Kidney glomerular epithelial cell (primary cell): Measurements from ENCODE around the gene TAF1A.
"Not testable (repeated sequence)": the region's sequence is repeated elsewhere in the genome, so short reads cannot be mapped to it uniquely, and the experiment has no call there.

ENCODE experiments used
- DNase-seq: peaks from one replicate; lab custom pipeline; 2025; lab: John Stamatoyannopoulos, UW

Gene TAF1A

DNA sequence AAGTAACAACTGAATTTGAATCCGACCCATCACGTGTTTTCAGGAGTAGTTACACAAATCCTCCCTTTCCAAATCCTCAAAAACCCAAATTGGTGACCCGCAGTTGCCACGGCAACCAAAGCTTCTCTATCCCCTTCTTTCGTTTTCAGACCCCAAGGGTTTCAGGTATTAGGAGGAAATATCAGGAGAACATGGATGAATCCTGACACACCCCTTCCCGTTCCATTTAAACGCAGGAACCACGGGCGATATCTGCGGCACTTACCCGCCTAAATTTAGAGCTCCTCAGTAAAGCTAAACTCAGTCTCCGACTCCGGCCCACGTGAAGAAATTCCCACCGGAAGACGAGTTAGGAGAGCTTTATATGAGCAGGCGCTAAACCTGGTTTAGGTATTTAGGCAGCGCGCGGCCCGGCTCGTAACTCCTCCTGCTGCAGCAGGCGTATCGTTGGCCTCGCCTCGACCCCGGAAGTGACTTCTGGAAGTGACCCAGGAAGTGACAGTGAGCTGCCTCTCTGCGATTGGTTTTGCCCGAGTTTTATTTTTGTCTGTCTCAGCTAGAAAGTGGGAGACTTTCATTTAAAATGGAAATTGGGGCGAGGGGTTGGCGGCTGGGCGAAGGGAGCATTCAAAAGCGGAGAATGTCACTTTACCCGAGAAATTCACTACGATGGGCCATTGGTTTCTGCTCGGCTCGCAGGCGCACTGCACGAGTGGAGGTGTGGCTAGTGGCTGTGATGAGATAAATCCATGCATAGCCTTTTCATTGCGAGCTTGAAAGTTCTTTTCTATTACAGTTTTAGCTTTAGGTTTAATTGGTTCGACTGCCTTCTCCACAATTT, at the start of gene TAF1A:
TSS of gene TAF1A (minus strand) at position 472 of the 841 bp plus-strand sequence.
- DNase-seq: peak; percentile 85

DNA sequence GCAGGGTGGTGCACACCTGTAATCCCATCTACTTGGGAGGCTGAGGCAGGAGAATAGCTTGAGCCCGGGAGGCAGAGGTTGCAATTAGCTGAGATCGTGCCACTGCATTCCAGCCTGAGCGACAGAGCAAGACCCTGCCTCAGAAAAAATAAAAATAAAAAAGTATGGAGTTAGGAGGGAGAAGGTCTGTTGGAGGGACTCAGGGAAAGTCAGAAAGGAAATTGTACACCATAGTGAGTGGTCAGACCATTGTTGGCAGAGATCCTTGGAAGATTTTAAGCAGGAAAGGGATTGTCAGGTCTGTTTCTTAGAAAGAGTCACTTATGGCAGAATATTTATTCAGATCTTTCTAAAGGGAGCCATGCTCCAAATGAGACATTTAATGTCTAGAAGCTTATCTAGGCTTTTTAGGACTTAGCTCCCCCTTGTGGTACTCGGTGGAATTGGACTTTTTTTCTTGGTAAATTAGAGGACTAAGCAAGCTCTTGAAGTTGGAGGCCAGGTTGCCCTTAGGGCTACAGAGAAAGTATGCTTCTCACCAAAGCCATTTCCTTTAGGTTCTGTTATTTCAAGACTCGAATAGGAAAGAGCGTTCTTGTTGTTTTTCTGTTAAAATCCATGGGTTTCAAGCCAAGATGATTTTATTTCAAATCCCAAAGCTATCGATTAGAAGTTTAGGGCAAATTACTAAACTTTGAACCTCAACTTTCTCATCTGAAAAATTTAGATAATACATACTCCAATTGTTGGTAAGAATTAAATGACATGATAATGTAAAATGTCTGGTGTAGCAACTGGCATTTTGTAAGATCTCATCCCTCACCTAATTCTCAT, 44.7 kb upstream of the TAF1A start:
- DNase-seq: peak; percentile 72

DNA sequence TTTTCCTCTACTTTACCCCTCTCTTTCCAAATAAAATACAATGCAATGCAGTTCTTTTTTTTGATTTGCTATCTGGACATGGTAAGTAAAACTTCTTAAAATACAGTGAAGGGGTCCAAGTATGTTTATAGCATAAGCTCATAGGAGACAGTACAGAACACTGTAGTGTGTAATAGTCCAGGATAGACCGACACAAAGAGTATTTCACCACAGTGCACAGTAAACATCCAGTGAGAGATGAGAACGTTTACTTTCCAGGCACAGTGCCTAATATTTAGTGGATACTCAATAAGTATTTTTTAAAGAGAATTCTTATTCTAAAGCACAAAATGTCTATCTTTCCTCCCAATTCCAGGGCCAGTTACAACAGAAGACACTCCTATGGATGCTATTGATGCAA, 43.0 kb upstream of the TAF1A start:
- DNase-seq: no peak

DNA sequence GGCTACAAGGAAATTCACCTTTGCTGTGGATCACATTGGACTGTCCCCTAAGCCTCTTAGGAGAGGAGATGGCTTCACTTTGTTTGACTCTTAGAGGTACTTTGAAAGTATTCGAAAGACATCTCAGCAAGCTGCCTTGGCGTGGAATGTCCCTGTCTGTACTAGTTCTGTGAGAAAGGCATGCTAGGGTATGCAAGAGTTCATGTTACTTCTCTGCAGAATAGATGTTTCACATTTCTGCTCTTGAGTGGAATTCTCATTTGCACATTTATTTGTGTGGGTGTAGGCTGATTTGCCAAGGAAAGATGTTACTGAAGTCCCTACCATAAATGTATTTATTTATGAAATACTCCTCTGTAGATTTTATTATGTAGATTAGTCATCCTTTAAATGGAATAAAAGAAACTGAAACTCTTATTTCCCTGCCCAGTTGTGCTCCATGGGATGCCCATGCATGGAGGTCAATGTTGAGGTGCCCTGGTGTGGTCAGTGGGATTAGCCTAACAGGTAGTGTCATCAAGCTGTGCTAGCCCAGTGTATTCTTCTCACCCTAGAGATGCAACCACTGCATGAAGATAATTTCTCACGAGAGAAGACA, 42.0 kb upstream of the TAF1A start:
- no peak for DNase-seq

GRCh38 chr1:222629921-222630535, 40.3 kb upstream of the TAF1A start:
- DNase-seq: no peak

DNA sequence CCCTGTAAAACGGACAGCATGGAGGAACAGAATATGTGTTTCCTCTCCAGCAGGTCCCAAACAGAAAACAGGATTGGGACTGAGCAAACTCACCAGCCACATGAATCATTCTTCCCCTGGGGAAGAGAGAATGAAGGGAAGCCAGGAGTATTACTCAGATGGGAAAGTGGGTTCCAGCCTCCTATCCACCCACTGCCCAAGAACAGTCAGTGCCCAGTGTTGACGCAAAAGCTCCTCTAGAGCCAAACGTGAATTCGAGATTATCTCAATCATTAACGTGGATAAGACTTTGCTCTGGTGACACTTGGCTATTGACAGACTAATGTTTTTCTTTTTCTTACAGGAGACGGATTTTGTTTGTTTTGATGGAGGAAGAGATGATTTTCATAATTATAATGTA, 37.5 kb upstream of the TAF1A start:
- no peak for DNase-seq

- no peak for DNase-seq
Observed at GRCh38 chr1:222624214-222624613, 34.5 kb upstream of the TAF1A start.

- DNase-seq: no peak
Observed at GRCh38 chr1:222623458-222623857, 33.7 kb upstream of the TAF1A start.

DNA sequence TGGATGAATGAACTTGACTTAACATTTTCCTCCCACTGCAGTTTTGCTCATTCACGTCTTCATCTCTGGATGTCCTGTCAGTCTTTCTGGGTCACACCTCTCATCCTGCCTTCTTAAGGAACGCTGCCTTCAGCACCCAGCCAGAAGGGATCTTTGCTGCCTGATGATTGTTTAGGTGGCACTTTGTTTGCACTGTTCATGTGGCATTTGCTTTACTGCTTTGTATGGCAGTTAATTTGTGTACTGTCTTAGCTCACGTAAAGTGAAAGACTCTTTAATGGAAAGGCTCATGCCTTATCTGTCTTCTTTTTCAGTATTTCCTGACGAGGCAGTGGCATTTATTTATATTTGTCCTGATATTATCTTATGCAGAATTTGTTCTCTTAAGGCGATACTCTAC, 33.0 kb upstream of the TAF1A start:
- no peak for DNase-seq

- no peak for DNase-seq
Observed at GRCh38 chr1:222620566-222620965, 30.8 kb upstream of the TAF1A start.

DNA sequence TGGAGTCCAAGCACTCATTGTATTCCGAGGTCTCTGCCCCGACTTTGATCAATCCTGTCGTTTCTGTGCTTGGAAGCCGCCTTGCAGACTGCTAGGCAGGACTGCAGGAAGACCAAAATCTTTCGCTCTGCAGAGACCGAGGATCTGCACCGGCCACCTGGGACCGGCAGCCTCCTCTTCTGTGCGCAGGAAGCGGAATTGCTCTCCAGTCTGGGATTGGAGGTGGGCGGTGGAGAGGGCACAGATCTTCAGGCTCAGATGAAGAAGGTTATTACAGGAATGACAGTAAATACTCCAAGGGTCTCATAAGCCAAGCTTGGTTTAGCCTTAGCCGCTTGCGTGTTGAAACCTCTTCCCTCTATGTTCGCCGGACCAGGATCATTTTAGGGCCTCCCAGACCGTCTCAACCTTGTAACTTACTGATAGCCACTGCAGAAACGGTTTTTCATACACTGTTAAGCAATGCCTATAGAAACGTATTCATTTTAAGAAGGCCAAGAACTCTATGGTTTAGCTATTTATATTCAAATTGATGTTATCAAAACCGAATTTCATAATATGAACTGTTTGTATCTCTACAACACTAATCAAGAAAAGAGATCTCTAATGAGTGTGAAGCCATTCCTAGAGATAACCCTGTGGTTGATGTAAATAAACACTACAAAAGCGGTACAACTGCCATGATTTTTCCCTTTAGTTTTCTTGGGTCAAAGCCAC, 29.3 kb upstream of the TAF1A start:
- DNase-seq: peak; percentile 29

- DNase-seq: peak; percentile 49
Observed at GRCh38 chr1:222618001-222618879, 28.5 kb upstream of the TAF1A start, which contains the start of gene MIA3. Gene MIA3 (plus strand): TSS chr1:222618097. CDS start chr1:222618111, 14 bp downstream.

DNA sequence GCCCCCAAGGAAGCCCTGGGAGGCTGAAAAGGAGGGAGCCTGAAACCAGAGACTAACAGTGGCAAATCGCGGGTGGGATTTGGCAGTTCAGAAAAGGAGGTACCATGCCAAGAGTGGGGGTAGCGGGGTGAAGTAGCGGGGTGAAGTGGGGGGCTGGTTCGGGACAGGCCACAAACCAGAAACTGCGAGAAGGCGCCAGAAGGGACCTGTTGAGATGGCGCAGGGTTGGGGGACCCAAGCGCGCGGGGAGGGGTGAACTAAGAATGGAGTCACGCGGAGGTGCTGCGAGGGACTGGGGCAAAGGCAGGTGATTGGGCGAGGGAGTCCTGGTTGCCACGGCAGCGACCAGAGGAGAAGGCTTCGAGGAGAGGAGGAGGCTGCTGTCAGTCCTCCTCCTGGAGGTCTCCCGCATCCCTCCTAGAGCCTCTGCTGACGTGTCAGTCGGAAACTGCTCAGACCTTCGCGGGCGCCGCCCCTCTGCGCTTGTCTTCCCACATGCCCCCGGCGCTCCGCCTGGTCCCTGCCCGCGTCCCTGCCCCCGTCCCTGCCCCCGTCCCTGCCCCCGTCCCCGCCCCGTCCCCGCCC, 27.7 kb upstream of the TAF1A start:
- DNase-seq: peak; percentile 96

- DNase-seq: peak; percentile 11
Observed at GRCh38 chr1:222616525-222616924, 26.8 kb upstream of the TAF1A start.

- DNase-seq: no peak
Observed at GRCh38 chr1:222613627-222614026, 23.9 kb upstream of the TAF1A start.

GRCh38 chr1:222610728-222611127, 21.0 kb upstream of the TAF1A start:
- DNase-seq: no peak

- not testable (repeated sequence) for DNase-seq
Observed at GRCh38 chr1:222609111-222609510, 19.4 kb upstream of the TAF1A start.

DNA sequence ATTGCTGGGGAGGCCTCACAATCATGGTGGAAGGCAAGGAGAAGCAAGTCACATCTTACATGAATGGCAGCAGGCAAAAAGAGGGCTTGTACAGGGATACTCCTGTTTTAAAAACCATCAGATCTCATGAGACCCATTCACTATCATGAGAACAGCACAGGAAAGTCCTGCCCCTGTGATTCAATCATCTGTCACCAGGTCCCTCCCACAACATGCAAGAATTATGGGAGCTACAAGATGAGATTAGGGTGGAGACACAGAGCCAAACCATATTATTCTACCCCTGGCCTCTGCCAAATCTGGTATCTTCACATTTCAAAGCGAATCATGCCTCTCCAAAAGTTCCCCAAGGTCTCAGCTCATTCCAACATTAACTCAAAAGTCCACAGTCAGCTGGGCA, 17.0 kb upstream of the TAF1A start:
- no peak for DNase-seq

DNA sequence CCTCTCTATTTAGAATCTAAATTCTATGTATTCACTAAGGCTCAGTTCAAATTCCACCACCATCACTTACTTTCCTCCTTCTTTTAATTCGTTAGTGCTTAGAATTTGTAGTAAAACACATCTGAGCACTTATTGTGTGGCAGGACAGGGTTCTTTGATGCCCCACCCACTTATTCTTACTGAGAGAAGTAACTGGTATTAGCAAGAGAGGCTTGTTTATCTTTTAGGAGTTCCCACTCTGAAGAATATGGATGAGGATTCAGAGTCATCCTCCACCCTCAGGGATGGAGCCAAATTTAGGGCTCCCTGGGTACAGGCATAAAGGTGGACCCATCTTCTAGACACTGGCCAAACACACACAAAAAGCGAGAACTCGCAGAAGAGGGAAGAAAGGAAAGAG, 11.5 kb upstream of the TAF1A start:
- no peak for DNase-seq

DNA sequence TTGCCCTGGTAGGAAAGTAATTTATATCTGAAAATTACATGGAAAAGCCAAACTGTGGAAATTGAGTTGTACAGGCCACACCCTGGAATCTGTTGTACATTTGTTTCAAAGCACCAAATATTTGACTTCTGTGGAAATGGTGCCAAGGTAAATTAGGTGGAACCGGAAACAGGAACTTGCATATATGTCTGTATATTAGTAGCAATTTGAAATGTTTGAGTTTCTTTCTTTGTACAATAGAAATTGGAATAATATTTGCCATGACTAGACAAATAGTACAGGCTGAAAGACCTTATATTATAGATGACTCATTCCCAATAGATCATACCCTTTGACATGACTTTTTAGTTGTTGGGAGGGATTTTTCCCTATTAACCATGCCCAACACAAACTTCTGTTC, 10.5 kb upstream of the TAF1A start:
- no peak for DNase-seq
